Measurements from ENCODE around the gene SLC15A1. TPM values are rescaled to one million over a fixed set of nuclear protein-coding genes. Genes with fewer than 3 reads are reported as not detected.

SLC15A1 gene
- total and polyA plus RNA-seq, 2 experiments from 2014 or later, result not detected

DNA sequence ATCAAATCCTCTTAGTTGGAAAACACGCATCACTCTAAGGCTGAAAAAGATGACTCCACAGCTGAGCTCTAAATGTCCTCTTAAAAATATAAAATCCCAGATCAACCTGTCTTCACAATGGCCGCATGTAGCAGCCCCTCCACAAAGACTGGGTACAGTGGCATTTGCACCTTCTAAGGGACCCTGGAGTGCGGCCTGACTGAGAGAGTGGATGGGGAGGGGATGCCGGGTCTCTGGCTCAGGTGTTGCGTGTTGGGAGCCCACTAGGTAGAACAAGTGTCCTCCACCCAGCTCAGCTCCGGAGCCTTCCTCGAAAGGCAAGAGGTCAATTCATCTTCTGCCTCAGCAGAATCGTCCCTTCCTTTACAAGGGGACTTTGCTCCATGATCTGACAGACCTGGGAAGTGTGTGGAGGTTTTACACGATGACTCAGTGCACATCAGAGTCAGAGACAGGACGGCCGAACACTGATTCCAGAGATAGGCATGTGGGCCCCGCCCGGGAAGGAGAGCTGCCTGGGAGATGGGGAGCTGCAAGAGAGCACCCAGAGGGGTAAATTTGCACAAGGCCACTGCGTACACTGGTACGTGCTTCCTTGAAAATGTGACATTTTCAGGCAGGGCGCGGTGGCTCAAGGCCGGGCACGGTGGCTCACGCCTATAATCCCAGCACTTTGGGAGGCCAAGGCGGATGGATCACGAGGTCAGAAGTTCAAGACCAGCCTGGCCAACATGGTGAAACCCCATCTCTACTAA, 23.5 kb upstream of the SLC15A1 start:
- no peak for TF ChIP-seq CTCF (IDR thresholded peaks at IDR 0.05; ENCODE audit: low read depth, low read length)
- Histone ChIP-seq H3K4me3 (no peak overlapping the region), H3K27me3 (no peaks in the 10 kb centered on the region), H3K27ac (no peak overlapping the region), H3K36me3 (no peaks in the 10 kb centered on the region), H3K9me3 (ENCODE audit: low read depth) (no peaks in the 10 kb centered on the region), H3K4me1 (ENCODE audit: low read depth) (no peaks in the 10 kb centered on the region)
- no peak for DNase-seq (ENCODE audit: low read depth in 1 of 2, low spot score in 1 of 2)

DNA sequence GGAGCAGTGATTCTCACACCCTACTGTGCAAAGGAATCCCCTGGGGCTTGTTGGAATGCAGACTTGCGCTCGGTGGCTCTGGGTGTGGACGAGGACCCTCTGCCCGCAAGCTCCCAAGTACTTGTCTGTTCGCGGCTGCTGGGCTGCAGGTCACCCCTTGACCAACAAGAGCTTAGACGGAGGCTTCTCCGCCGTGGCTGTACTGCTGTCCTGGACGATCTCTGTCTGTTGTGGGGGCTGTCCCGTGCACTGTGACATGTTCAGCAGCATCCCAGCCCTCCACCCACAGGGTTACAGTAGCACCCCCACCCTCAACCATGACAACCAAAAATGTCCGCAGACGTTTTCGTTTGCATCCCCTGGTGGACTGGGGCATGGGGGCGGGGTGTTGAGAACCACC, 22.9 kb upstream of the SLC15A1 start:
- Histone ChIP-seq H3K27me3 (no peaks in the 10 kb centered on the region), H3K36me3 (no peaks in the 10 kb centered on the region), H3K4me3 (no peak overlapping the region), H3K4me1 (ENCODE audit: low read depth) (no peaks in the 10 kb centered on the region), H3K27ac (no peak overlapping the region), H3K9me3 (ENCODE audit: low read depth) (no peaks in the 10 kb centered on the region)
- DNase-seq (ENCODE audit: low read depth in 1 of 2, low spot score in 1 of 2), result no peak
- TF ChIP-seq CTCF (IDR thresholded peaks at IDR 0.05; ENCODE audit: low read depth, low read length), result no peak

GRCh38 chr13:98774776-98775175, 22.3 kb upstream of the SLC15A1 start:
- Histone ChIP-seq H3K27ac (no peak overlapping the region), H3K4me3 (no peak overlapping the region), H3K36me3 (no peaks in the 10 kb centered on the region), H3K9me3 (ENCODE audit: low read depth) (no peaks in the 10 kb centered on the region), H3K27me3 (no peaks in the 10 kb centered on the region), H3K4me1 (ENCODE audit: low read depth) (no peaks in the 10 kb centered on the region)
- TF ChIP-seq CTCF (IDR thresholded peaks at IDR 0.05; ENCODE audit: low read depth, low read length), result no peak
- no peak for DNase-seq (ENCODE audit: low read depth in 1 of 2, low spot score in 1 of 2)

DNA sequence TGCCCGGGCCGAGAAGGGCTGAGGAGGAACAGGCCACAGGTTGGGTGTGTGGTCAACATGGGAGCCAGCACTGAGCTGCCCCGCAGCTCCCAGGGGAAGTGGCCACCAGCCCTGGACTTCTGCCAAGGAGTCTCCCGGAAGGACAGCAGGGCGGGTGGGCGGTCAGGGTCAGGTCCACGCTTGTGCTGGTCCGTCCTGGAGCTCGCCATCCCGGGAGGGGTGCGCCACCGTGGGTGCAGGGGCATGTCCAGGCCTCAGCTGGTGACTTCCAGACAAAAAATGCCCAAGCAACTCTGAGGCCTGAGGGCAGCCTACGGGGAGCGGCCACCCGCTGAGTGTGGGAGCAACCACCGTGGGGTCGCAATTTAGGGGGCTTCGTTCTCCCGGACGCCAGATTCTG, 21.4 kb upstream of the SLC15A1 start:
- Histone ChIP-seq H3K27ac (no peak overlapping the region), H3K27me3 (no peaks in the 10 kb centered on the region), H3K4me1 (ENCODE audit: low read depth) (no peaks in the 10 kb centered on the region), H3K36me3 (no peaks in the 10 kb centered on the region), H3K9me3 (ENCODE audit: low read depth) (no peaks in the 10 kb centered on the region), H3K4me3 (no peak overlapping the region)
- no peak for DNase-seq (ENCODE audit: low read depth in 1 of 2, low spot score in 1 of 2)
- no peak for TF ChIP-seq CTCF (IDR thresholded peaks at IDR 0.05; ENCODE audit: low read depth, low read length)

DNA sequence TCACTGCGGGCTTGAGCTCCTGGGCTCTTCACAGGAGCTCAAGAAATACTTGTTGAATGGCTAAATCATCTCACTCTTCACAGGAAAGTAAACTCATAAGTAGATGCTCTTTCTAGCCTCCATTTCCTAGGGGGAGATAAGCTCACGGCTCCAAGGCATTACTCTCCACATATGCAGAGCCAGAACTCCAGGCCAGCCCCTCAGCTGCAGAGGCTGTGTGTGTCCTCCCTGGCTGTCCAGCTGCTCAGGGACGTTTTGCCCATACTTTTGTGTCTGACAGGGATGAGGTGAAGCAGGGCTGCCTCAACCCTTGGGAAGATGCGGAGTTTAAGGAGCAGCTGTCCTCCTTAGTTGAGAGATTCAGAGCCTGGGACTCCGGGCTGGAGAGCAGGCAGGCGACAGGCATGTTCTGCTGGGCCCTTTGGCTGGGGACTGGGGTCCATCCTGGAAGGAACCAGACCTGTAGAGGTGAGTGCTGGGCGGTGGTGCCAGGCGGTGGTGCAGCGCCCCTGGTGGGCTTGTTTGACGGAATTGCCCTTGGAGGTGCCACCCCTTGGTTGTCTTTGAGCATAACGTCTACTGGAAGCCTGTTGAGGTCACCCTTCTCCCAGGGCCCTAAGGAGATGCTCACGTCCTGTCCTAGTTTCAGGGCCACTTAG, 20.5 kb upstream of the SLC15A1 start:
- Histone ChIP-seq H3K4me1 (ENCODE audit: low read depth) (no peaks in the 10 kb centered on the region), H3K9me3 (ENCODE audit: low read depth) (no peaks in the 10 kb centered on the region), H3K27ac (no peak overlapping the region), H3K36me3 (no peaks in the 10 kb centered on the region), H3K27me3 (no peaks in the 10 kb centered on the region), H3K4me3 (no peak overlapping the region)
- TF ChIP-seq CTCF (IDR thresholded peaks at IDR 0.05; ENCODE audit: low read depth, low read length), result peak; percentile 2
- DNase-seq (ENCODE audit: low read depth in 1 of 2, low spot score in 1 of 2), result no peak

Data from cardiac muscle cell (in vitro differentiated cells and primary cell).